C1 segment of cervical spinal cord (tissue), 14 donors: ENCODE data around the gene PRR33.

Experiments
- DNase-seq, 14 donors: peaks; one replicate each; lab custom pipeline; 2025; lab: John Stamatoyannopoulos, UW

PRR33 gene

DNA sequence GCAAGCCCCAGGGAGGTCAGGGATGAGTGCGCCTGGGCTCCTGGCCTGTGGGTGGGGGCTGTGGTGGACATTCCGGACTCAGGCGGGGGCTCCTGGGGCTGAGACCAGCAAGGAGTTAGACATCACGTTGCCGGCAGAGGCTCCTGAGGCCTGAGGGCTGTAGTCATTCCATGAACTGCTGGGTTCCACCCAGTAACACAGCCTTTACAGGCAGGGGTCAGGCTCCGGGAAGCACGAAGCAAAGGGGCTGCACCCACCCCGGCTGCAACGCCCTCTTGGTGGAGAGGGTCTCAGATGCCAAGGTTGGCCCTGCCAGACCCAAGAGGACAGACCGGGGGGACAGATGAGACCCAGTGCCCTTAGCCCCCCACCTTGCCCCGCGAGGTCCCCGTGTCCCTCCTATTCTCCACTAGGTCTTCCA is 36.8 kb upstream of the PRR33 start:
- DNase-seq: no peak

DNA sequence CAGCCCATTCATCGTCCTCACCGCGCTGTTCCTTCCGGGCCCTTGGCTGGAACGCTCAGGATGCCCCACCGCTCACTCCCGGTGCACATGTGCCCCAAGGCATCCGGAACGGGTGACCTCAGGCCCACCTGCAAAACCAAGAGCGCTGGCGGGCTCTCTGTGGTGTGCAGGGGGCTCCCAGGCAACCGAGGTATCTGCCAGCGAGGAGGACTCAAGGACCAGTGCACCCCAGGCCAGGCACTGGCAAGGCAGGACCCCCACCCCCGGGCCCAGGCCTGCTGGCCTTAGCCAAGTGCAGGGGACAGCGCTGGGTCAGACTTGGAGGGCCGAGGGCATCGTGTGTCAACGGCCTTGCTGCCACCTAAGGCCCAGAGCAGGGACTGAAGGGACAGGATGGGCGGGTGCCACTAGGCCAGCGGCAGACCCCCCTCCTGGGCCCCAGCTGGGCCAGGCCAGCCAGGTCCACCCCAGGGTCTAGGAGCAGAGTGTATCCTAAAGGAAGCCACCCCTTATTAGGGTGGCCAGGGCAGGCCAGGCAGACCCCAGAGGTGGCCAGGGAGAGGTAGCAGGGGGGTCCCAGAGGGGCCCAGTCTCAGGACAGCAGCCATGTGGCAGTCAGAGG is 36.3 kb upstream of the PRR33 start:
- no peak for DNase-seq

DNA sequence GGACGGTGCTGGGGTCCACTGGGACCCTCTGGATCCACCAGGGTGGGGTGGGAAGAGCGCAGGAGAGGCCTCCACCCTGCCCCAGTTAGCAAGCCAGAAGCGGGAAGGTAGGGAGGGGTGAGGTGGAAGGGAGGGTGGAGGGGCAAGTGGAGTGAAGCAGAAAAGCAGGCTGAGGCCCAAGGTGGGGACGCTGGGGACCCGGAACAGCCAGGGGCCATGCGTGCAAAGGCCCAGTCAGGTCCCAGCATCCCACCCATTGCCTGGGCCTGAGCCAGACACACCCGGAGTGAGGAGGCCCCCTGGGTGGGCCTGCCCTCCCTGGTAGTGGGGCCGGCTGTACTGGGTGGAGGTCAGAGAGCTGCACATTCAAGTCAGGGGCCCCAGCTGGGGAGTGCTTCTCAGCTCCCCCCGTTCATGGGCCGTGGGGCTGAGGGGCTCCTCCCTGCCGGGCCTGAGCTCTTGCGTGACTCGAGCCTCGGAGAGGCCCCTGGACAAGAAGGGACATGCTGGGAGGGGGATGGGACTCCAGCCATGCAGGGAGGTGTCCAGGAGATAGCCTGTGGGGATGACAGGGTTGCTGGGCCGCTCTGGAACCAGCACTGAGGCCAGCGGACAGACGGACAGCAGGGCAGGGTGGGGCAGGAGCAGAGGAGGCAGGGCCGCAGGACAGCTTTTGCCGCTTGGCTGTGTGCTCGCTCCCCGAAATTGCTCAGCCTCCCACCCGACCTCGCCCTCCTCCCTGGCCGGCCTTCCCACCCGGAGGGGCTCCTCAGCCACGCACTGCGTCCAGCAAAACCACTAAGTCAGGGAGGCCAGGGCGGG is 35.5 kb upstream of the PRR33 start:
- no peak for DNase-seq

DNA sequence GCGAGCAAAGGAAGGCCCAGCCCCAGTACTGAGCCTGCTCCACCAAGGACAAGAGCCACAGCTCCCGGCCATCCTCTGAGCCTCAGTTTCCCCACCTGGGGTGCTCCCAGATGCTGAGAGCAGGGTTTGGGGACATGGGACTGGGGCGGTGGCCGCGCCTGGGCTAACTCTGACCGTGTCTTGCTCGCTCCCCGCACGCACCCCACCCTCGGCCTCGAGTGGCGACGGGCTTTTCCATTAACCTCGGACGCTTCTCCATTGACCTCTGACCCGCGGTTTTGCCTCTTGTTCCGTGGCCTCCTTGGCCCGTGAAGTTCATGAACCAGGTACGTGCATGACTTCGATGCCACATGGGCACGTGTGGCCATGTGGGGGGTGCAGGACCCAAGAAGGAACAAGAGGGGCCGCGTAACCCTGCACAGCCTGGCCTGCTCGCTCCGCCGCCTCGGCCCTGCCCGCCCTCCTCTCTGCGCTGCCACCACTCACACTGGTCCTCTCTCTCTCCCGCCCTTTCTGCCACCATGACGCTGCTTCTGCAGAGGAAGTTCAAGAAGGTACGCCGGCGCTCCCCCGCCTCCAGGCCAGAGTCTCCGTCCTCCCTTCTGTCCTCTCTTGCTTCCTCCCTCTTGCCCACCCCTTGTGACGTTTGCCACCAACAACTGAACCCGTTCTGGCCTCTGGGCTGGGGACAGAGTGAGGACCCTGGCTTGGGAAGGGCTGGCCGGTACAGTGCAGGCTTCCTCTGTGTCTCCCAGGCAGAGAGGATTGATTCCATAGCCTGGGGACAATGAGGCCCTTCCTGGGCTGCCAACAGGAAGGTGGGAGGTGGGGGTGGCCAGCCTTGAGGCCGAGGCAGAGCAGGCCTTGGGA is 34.7 kb upstream of the PRR33 start:
- DNase-seq: no peak

DNA sequence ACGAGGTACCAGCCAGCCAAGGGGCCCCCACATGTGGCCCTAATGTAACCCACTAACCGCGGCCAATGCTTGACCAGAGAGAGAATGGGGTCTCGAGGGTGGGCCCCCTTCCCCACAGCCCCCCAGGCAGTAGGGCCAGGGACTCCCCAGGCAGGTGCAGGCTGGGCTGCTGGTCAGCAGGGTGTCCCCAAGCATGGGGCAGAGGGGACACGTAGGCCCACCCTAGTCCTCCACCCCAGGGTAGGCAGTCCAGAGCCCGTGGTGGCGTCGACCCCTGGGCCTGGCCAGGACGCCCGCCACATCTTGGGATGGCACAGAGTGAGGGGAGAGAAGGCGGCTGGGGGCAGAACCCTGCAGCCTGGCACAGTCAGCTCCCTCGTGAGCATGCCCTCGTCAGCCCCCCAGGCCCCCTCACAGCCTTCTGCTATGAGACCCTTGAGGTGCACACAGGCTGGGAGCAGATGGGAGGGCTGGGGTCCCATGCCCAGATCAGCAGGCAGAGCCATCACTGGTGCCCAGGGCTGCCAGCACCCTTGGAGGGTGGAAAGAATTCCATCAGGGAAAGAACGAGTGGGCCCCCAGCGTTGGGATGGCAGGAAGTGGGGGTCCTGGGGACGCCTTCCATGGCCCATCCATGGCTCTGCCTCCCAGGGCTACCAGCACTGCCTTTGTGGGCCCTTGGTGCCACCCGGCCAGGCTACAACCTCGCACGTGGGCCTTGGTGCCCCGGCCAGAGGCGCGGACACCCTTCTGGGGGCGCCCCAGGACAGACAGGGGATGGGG is 33.9 kb upstream of the PRR33 start:
- DNase-seq: no peak

GRCh38 chr11:1924646-1925372 is 33.1 kb upstream of the PRR33 start:
- DNase-seq: no peak

DNA sequence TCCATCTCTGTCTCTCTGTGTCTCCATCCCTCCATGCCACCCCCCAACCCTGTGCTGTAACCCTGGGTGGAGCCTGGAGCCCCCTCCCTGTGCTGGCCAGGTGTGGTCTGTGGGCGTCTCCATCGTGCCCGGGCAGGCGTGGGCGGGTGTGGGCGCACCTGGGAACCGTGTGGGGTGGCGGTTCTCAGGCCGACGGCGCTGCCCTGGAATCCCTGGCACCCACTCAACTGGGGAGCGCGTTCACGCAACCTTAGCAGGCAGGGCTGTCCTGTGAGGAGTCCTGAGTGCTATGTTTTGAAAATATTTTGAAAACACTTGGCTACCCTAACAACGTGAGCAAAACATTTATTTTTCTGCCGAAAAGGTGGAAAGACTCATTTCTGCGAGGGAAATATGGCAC is 32.5 kb upstream of the PRR33 start:
- DNase-seq: no peak

GRCh38 chr11:1923201-1923956 is 31.7 kb upstream of the PRR33 start:
- no peak for DNase-seq

- DNase-seq: no peak
These were observed 30.9 kb upstream of the PRR33 start for GRCh38 chr11:1922481-1923081.

DNA sequence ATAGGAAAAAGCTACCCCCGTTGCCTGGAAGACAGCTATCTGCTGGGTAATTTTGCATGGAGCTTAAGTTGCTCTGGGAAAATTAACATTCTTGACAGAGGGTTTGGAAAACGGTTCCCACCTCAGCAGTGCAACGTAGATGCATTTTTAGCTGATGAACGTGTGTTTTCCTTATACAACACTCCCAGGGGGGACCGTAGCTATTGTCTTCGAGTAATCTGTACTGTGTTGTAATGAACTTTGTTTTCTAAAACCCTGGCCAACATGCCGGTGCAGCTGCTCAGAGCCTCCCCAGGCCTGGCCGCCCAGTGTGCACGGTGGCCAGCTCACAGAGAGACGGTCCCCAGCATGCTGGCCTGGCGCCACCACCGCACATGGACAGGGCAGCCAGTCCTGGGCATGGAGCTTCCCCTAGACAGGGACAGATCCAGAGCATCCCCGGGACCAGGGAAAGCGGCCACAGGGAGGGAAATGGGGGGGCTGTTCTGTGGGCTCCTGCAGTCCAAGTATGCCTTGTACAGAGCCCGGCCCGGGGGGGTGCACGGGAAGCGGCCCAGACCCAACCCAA is 30.0 kb upstream of the PRR33 start:
- DNase-seq: peak in 2 of 14 donors; percentile 16 to 17

GRCh38 chr11:1920909-1921573 is 29.3 kb upstream of the PRR33 start:
- DNase-seq: no peak

- DNase-seq: no peak
These were observed 28.6 kb upstream of the PRR33 start for GRCh38 chr11:1920128-1920908.

GRCh38 chr11:1919391-1920127 is 27.9 kb upstream of the PRR33 start, which contains the start of gene TNNT3:
Gene TNNT3 (plus strand): TSS chr11:1919703. CDS start chr11:1922875, 3,172 bp downstream.
- no peak for DNase-seq

DNA sequence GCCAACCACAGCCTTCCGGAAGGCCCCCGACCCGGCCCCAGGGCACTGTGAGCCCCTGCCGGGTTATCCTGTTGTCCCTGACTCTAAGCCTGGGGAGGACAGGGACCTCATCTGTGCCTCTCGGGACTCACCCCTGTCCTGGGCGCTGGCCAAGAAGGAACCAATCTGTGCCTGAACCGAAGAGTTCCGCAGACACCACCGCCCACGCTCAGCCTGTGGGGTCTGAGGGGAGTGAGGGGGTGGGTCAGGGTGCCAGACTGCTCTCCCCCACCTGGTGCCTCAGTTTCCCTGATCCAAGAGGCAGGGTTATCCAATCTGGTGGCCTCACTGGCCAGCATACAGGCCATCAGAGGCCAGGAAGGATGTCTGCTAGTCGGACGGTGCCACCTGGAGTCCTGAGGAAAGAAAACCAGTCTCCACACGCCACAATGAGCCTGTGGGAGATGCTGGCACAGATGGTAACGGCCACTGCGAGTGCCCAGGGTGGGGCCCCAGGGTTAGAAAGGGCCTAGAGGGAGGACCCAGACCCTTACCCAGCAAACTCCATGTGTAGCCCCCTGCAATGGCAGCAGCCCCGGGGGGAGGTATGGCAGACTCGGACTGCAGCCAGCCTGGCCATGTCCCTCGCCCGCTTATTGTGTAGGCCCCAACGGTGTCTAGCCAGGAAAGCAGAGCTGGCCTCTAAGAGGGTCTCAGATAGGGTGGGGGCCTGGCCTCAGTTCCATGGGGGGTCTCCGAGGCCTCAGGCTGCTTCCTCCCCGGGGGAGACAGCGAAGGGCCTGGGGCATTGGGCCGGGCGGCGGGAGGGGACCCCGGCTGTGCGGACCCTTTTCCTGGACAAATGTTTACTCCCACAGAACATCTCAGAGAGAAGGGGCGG is 27.0 kb upstream of the PRR33 start:
- no peak for DNase-seq

DNA sequence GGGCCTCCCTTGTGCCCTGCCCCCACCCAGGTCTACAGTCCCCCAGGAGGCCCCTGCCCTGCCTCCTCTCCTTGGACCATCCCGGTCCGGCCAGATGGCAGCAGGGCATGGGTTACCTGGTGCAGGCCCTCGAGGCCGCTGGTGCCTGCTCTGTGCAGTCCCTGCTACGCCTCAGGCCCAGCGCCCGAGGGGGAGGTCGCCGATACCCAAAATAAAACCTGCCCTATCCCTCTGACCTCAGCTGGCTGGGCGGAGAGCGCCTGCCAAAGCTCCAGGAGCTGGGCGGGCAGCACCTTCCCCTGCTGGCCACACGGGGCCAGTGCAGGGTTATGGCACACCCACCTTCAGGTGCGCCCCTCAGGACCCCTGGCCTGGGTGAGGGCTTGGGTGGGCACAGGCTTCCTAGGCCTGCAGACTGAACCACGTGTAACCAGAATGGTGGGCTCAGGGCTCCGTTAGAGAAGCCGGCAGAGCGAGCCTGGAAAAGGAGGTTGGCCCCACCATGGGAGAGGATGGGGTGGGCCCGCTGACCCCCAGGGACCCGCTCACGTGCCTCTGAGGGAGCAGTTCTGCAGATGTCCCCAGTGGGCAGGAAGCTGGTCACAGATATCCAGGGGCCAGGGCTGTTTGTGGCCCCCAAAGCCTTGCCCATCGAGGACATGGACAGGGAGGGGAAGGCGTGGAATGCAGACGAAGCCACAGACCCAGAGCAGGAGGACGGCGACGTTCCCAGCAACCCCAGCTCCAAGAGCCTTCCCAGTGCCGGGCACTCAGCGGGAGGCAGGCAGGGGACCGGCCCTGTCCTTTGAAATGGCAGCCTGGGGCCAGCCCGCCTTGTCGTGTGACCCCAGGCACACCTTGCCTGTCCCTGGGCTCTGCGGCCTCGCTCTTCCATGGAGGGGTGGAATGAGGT is 26.1 kb upstream of the PRR33 start:
- DNase-seq: no peak
